Esophagus muscularis mucosa (tissue), 3 donors: ENCODE data around the gene FAM177B.

ENCODE experiments used
- POLR2AphosphoS5 ChIP-seq, 2 donors: sonication (generic); formaldehyde crosslinking; IDR thresholded peaks; one replicate each; pipeline ENCODE4 v1.6.1; 2017; ENCODE audit warnings: antibody characterized with exemption in 2 of 2
- TF ChIP-seq, protein P1 (sequence below), 3 experiments: fragments of 200-600 bp in 2 of 3; fragments of 450-650 bp in 1 of 3; sonication (generic) in 2 of 3; IDR thresholded peaks; one replicate each; pipeline ENCODE4 v1.5.1; 2017 to 2019; ENCODE audit warnings: antibody characterized with exemption in 3 of 3, mild to moderate bottlenecking in 2 of 3, moderate library complexity in 1 of 3

DNA sequence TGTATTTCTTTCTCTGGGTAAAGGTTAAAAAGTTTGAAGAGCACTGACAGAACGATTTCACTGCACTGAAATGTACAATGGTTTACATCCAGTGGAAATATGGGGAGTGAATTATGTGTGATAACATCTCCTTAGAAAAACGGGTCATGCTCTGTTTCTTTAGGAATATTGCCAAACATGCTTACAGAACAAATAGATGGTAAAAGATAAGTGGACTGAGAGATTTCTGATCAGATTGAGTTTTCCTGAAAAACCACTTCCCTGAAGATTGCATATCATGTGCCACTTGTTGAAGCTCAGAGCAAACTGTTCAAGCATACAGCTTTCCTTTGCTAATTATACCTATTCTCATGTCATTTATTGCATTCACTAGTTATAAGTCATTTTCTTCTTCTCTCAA, 47.9 kb downstream of the FAM177B start:
- TF ChIP-seq, protein P1, sequence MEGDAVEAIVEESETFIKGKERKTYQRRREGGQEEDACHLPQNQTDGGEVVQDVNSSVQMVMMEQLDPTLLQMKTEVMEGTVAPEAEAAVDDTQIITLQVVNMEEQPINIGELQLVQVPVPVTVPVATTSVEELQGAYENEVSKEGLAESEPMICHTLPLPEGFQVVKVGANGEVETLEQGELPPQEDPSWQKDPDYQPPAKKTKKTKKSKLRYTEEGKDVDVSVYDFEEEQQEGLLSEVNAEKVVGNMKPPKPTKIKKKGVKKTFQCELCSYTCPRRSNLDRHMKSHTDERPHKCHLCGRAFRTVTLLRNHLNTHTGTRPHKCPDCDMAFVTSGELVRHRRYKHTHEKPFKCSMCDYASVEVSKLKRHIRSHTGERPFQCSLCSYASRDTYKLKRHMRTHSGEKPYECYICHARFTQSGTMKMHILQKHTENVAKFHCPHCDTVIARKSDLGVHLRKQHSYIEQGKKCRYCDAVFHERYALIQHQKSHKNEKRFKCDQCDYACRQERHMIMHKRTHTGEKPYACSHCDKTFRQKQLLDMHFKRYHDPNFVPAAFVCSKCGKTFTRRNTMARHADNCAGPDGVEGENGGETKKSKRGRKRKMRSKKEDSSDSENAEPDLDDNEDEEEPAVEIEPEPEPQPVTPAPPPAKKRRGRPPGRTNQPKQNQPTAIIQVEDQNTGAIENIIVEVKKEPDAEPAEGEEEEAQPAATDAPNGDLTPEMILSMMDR (IDR thresholded peaks at IDR 0.05) = no peak
- no peak for TF ChIP-seq POLR2AphosphoS5 (IDR thresholded peaks at IDR 0.05)
